ENCODE measurements around the gene SPTB.

SPTB gene

DNA sequence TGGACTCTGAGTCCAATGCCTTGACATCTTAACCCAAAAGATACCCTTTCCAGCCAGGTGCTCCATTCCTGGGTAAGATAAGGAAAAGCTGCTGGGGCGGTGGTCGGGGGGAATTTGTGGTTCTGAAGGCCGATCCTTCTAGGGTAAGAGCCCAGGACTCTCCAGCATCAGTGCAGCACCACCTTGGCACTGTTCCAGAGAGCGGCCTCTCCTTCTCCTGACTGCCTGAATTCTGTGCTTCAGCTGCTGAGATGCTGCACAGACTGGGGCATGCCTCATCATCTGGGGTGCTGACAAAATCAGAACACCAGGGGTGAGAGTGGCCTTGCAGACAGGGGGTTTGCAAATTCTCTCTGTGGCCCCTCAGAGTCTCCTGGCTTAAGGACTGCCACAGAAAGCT, 87.5 kb downstream of the SPTB start:
- Histone ChIP-seq H3K36me3 (ENCODE audit: control insufficient read depth, low read length) (no peaks in the 10 kb centered on the region), H4K20me1 (ENCODE audit: control insufficient read depth, insufficient read depth, low read depth, low read length) (no peaks in the 10 kb centered on the region), H3K27me3 (ENCODE audit: control insufficient read depth, low read length) (no peaks in the 10 kb centered on the region), H3K27ac (ENCODE audit: low read depth, low read length) (no peak overlapping the region), H3K4me3 (ENCODE audit: low read length) (no peak overlapping the region), H3K4me1 (ENCODE audit: control insufficient read depth, low read length) (no peaks in the 10 kb centered on the region), H3K4me2 (ENCODE audit: low read length) (no peak overlapping the region), H3K9me2 (replicated peaks; ENCODE audit: control insufficient read depth, low read length) (no peaks in the 10 kb centered on the region), H3K79me2 (ENCODE audit: control insufficient read depth, low read length) (no peaks in the 10 kb centered on the region), H3F3A (ENCODE audit: control insufficient read depth, insufficient read depth) (no peaks in the 10 kb centered on the region), H3K9me3 (ENCODE audit: control insufficient read depth, insufficient read depth, low read length) (no peaks in the 10 kb centered on the region)
- TF ChIP-seq EZH2phosphoT487 (IDR thresholded peaks at IDR 0.05; ENCODE audit: borderline replicate concordance, low read length): no peak
- TF ChIP-seq, protein P1, sequence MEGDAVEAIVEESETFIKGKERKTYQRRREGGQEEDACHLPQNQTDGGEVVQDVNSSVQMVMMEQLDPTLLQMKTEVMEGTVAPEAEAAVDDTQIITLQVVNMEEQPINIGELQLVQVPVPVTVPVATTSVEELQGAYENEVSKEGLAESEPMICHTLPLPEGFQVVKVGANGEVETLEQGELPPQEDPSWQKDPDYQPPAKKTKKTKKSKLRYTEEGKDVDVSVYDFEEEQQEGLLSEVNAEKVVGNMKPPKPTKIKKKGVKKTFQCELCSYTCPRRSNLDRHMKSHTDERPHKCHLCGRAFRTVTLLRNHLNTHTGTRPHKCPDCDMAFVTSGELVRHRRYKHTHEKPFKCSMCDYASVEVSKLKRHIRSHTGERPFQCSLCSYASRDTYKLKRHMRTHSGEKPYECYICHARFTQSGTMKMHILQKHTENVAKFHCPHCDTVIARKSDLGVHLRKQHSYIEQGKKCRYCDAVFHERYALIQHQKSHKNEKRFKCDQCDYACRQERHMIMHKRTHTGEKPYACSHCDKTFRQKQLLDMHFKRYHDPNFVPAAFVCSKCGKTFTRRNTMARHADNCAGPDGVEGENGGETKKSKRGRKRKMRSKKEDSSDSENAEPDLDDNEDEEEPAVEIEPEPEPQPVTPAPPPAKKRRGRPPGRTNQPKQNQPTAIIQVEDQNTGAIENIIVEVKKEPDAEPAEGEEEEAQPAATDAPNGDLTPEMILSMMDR (IDR thresholded peaks at IDR 0.05; ENCODE audit: low read depth, low read length, poor library complexity, severe bottlenecking): no peak

DNA sequence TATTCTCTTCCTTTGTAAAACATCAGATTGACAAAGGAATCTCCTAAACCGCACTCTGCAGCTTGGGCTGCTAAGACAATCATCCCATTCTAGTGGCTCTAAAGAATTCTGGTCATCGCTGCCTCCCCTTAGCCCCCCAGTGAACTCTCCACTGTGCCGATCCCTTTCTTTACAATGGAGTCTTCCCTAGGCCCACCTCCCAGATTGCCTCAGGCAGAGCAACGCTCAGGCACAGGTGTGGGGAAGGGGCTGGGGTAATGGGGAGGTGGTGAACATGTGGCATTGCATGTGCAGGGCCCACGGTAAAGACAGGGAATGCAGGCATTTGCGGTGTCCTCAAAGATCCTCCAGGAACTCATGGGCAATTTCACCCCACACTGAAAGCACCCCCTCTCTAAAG, 89.2 kb downstream of the SPTB start:
- Histone ChIP-seq H3K9me2 (replicated peaks; ENCODE audit: control insufficient read depth, low read length) (no peaks in the 10 kb centered on the region), H3K36me3 (ENCODE audit: control insufficient read depth, low read length) (no peaks in the 10 kb centered on the region), H3K4me2 (ENCODE audit: low read length) (no peak overlapping the region), H3K4me3 (ENCODE audit: low read length) (no peak overlapping the region), H3K9me3 (ENCODE audit: control insufficient read depth, insufficient read depth, low read length) (no peaks in the 10 kb centered on the region), H3K27ac (ENCODE audit: low read depth, low read length) (no peak overlapping the region), H3K27me3 (ENCODE audit: control insufficient read depth, low read length) (no peaks in the 10 kb centered on the region), H4K20me1 (ENCODE audit: control insufficient read depth, insufficient read depth, low read depth, low read length) (no peaks in the 10 kb centered on the region), H3K4me1 (ENCODE audit: control insufficient read depth, low read length) (no peaks in the 10 kb centered on the region), H3K79me2 (ENCODE audit: control insufficient read depth, low read length) (no peaks in the 10 kb centered on the region), H3F3A (ENCODE audit: control insufficient read depth, insufficient read depth) (no peaks in the 10 kb centered on the region)
- TF ChIP-seq, protein P1 (IDR thresholded peaks at IDR 0.05; ENCODE audit: low read depth, low read length, poor library complexity, severe bottlenecking): no peak
- no peak for TF ChIP-seq EZH2phosphoT487 (IDR thresholded peaks at IDR 0.05; ENCODE audit: borderline replicate concordance, low read length)

DNA sequence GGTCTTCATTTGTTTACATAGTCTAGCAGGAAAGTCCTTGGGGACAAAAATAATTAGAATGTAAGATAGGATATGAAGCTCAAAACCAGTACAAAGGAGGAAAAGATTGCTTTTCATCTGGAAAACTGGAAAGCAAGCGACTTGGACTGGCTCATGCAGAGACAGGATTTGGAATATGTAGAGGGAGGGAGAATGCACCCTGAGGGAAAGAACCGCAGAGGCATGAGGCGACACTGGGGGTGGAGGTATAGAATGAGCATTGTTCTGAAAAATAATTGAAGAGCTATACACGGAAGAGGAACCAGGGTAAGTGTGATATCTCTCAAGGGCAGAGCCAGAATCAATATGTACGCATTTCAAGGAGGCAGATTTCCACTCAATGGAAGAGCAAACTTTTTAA, 90.0 kb downstream of the SPTB start:
- no peak overlapping the region for H3K4me2 ChIP-seq (ENCODE audit: low read length)
- no peak for TF ChIP-seq EZH2phosphoT487 (IDR thresholded peaks at IDR 0.05; ENCODE audit: borderline replicate concordance, low read length)
- TF ChIP-seq, protein P1 (IDR thresholded peaks at IDR 0.05; ENCODE audit: low read depth, low read length, poor library complexity, severe bottlenecking): no peak

DNA sequence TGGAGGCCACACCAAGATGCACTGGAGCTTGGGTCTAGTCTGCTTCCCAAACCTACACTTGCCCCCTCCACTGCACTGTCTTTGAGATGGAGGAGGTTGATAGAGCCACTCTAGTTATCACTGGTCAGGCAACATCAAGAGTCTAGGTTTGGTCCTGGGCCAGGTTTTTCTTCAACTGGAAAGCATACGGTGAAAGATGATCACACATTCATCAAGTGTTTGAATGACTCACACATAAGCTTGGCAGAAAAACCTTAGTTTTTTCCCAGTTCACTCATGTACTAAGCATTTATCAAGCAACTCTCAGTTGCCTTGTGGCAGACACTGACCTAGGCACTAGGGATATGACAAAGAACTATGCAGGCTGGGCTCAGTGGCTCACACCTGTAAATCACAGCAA, 91.0 kb downstream of the SPTB start:
- H3K9me2 ChIP-seq (replicated peaks; ENCODE audit: control insufficient read depth, low read length): no peaks in the 10 kb centered on the region
- no peaks in the 10 kb centered on the region for H3K9me3 ChIP-seq (ENCODE audit: control insufficient read depth, insufficient read depth, low read length)
- H4K20me1 ChIP-seq (ENCODE audit: control insufficient read depth, insufficient read depth, low read depth, low read length): no peaks in the 10 kb centered on the region
- no peaks in the 10 kb centered on the region for H3K4me1 ChIP-seq (ENCODE audit: control insufficient read depth, low read length)
- H3K27ac ChIP-seq (ENCODE audit: low read depth, low read length): no peak overlapping the region
- TF ChIP-seq, protein P1 (IDR thresholded peaks at IDR 0.05; ENCODE audit: low read depth, low read length, poor library complexity, severe bottlenecking): no peak
- no peak for TF ChIP-seq EZH2phosphoT487 (IDR thresholded peaks at IDR 0.05; ENCODE audit: borderline replicate concordance, low read length)
- no peaks in the 10 kb centered on the region for H3F3A ChIP-seq (ENCODE audit: control insufficient read depth, insufficient read depth)
- H3K4me3 ChIP-seq (ENCODE audit: low read length): no peak overlapping the region
- H3K36me3 ChIP-seq (ENCODE audit: control insufficient read depth, low read length): no peaks in the 10 kb centered on the region
- no peaks in the 10 kb centered on the region for H3K27me3 ChIP-seq (ENCODE audit: control insufficient read depth, low read length)
- no peak overlapping the region for H3K4me2 ChIP-seq (ENCODE audit: low read length)
- H3K79me2 ChIP-seq (ENCODE audit: control insufficient read depth, low read length): no peaks in the 10 kb centered on the region

More for the DNA sequence above, 90.0 kb downstream of the SPTB start:
- Histone ChIP-seq H3K4me1 (ENCODE audit: control insufficient read depth, low read length) (no peaks in the 10 kb centered on the region), H4K20me1 (ENCODE audit: control insufficient read depth, insufficient read depth, low read depth, low read length) (no peaks in the 10 kb centered on the region), H3K4me3 (ENCODE audit: low read length) (no peak overlapping the region), H3K79me2 (ENCODE audit: control insufficient read depth, low read length) (no peaks in the 10 kb centered on the region), H3K36me3 (ENCODE audit: control insufficient read depth, low read length) (no peaks in the 10 kb centered on the region), H3F3A (ENCODE audit: control insufficient read depth, insufficient read depth) (no peaks in the 10 kb centered on the region), H3K9me3 (ENCODE audit: control insufficient read depth, insufficient read depth, low read length) (no peaks in the 10 kb centered on the region), H3K27ac (ENCODE audit: low read depth, low read length) (no peak overlapping the region), H3K9me2 (replicated peaks; ENCODE audit: control insufficient read depth, low read length) (no peaks in the 10 kb centered on the region), H3K27me3 (ENCODE audit: control insufficient read depth, low read length) (no peaks in the 10 kb centered on the region)

Data from DOHH2 (cell line).